Skeletal muscle tissue (tissue), 4 donors: ENCODE measurements around the gene NHP2. TPM values are rescaled to one million over a fixed set of nuclear protein-coding genes. Genes with fewer than 3 reads are reported as not detected.

Experiments used
- H3K27ac ChIP-seq: one replicate; pipeline ENCODE4 v1.7.0; 2013; ENCODE audit warnings: mild to moderate bottlenecking, low read depth, low read length, inconsistent platforms
- H3K27me3 ChIP-seq, 3 donors: one replicate each; pipeline ENCODE4 v1.7.0; 2013; ENCODE audit warnings: low read length in 3 of 3; ENCODE audit not compliant: control insufficient read depth in 3 of 3, insufficient read depth in 3 of 3
- H3K36me3 ChIP-seq, 3 donors: one replicate each; pipeline ENCODE4 v1.7.0; 2013; ENCODE audit warnings: low read length in 3 of 3; ENCODE audit not compliant: control insufficient read depth in 3 of 3, insufficient read depth in 3 of 3
- H3K4me1 ChIP-seq, 3 donors: one replicate each; pipeline ENCODE4 v1.7.0; 2013; ENCODE audit warnings: low read length in 3 of 3, mild to moderate bottlenecking in 3 of 3; ENCODE audit not compliant: control insufficient read depth in 3 of 3, insufficient read depth in 3 of 3
- H3K4me3 ChIP-seq, 3 donors: one replicate each; pipeline ENCODE4 v1.7.0; 2013; ENCODE audit warnings: low read length in 3 of 3
- H3K9ac ChIP-seq, 3 donors: one replicate each; pipeline ENCODE4 v1.7.0; 2013; ENCODE audit warnings: low read length in 3 of 3, mild to moderate bottlenecking in 3 of 3, moderate library complexity in 2 of 3, low read depth in 1 of 3
- H3K9me3 ChIP-seq, 3 donors: one replicate each; pipeline ENCODE4 v1.7.0; 2013; ENCODE audit warnings: low read length in 3 of 3; ENCODE audit not compliant: control insufficient read depth in 3 of 3
- total RNA-seq: library from RNA; depleted of rRNA; stranded (reverse); fragments of >200 nt; gene quantifications from one replicate; pipeline ENCODE4 v1.2.3, GENCODE V29; 2014
- donor health status: Osteomylitis.

The NHP2 gene
- total RNA-seq, 1 donor from 2014 or later = 77.8 TPM

GRCh38 chr5:178152491-178153444, 917 bp downstream of the NHP2 start:
- peak overlapping the region; percentile 79 for H3K27ac ChIP-seq
- peak overlapping the region; percentile 87 to 90 (median 89) for H3K4me3 ChIP-seq
- peak overlapping the region; percentile 82 to 84 (median 82) for H3K9ac ChIP-seq
- peaks cover 11 to 28% (median 25%) of the 10 kb centered on the region in 3 donors for H3K4me1 ChIP-seq
- no peaks in the 10 kb centered on the region for H3K9me3 ChIP-seq
- no peaks in the 10 kb centered on the region for H3K27me3 ChIP-seq
- peaks cover 32 to 40% (median 33%) of the 10 kb centered on the region in 3 donors for H3K36me3 ChIP-seq

- H3K4me3 ChIP-seq = no peak overlapping the region
- peaks cover 11 to 28% (median 25%) of the 10 kb centered on the region in 3 donors for H3K4me1 ChIP-seq
- peaks cover 48 to 56% (median 49%) of the 10 kb centered on the region in 3 donors for H3K36me3 ChIP-seq
- H3K27me3 ChIP-seq = no peaks in the 10 kb centered on the region
- no peak overlapping the region for H3K9ac ChIP-seq
- H3K27ac ChIP-seq = no peak overlapping the region
- H3K9me3 ChIP-seq = no peaks in the 10 kb centered on the region
These were observed 2.5 kb downstream of the NHP2 start for GRCh38 chr5:178150977-178151734.

DNA sequence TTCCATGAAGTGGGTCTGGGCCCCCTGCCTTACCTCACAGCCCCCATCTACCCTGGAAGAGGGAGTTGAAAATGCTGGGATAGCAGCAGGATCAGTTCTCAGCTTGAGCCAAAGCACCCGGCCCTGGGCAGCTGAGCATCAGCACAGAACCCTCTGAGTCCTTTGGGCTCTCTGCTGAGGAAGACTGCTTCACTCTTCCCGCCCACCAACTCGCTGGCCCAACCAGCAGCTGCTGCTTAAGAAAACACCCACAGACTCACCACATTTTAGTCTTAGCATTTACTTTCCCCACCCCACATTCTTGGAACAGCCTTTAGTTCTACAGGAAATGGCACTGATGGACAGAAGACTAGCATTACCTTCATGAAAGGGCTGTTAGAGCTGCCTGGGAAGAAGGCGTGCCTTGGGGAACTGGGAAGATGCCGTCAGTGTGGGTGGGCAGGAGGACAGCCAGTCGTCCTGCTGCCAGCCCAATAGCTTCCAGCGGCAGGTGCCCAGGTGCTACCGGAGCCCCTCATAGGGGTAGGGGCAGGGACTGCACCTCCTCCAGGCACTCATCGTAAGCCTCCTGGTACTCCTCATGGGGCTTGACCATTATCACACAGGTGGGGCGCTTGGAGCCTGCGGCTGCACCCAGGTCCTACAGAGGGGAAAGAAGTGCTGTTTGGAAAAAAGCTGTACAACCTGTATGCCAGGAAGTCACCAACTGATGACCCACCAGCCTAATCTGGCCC, 4.3 kb downstream of the NHP2 start:
- Histone ChIP-seq H3K27me3 (no peaks in the 10 kb centered on the region), H3K36me3 (peaks cover 54 to 64% (median 55%) of the 10 kb centered on the region in 3 donors), H3K9ac (no peak overlapping the region), H3K27ac (no peak overlapping the region), H3K4me3 (no peak overlapping the region), H3K9me3 (no peaks in the 10 kb centered on the region), H3K4me1 (peaks cover 11 to 30% (median 26%) of the 10 kb centered on the region in 3 donors)

- Histone ChIP-seq H3K27me3 (no peaks in the 10 kb centered on the region), H3K36me3 (peaks cover 70 to 83% (median 71%) of the 10 kb centered on the region in 3 donors), H3K4me3 (no peak overlapping the region), H3K9ac (no peak overlapping the region), H3K27ac (no peak overlapping the region), H3K9me3 (no peaks in the 10 kb centered on the region), H3K4me1 (peaks cover 14 to 34% (median 29%) of the 10 kb centered on the region in 3 donors)
These were observed 6.3 kb downstream of the NHP2 start for GRCh38 chr5:178147406-178147805.

DNA sequence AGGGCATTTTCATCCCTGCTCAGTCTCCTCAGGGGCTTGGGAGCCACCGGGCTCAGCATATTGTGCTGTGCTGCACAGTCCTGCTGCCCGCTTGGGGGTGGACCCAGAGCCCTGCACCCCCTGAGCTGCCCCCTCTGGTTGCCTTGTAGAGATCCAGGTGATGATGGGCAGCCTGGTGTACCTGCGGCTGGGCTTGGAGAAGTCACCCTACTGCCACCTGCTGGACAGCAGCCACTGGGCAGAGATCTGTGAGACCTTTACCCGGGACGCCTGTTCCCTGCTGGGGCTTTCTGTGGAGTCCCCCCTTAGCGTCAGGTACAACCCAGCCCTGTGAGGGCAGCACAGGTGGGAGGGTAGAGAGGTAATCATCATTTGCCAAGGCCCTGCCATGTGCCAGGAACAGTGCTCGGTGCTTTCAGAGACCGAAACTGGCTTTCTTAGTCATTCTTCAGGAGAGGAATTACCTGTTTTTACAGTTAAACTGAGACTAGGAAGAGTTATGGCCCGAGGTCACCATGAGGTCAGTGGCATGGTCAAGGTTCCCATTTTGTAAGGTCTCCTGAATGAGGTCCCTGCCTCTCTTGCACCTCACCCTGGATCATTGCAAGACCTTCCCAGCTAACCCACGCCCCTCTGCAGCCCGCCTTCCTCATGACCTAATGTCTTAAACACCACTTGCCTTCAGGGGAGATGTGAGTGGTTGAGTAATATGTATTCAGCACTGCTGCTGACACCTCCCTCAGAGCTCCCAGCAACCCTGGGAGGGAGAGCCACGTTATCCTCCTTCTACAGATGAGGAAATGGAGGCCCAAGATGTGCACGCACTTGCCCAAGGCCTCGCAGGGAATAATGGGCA, 7.5 kb downstream of the NHP2 start:
- Histone ChIP-seq H3K27ac (no peak overlapping the region), H3K27me3 (no peaks in the 10 kb centered on the region), H3K9me3 (no peaks in the 10 kb centered on the region), H3K36me3 (peaks cover 69 to 81% (median 70%) of the 10 kb centered on the region in 3 donors), H3K9ac (no peak overlapping the region), H3K4me3 (no peak overlapping the region), H3K4me1 (peaks cover 9 to 22% (median 18%) of the 10 kb centered on the region in 3 donors)

DNA sequence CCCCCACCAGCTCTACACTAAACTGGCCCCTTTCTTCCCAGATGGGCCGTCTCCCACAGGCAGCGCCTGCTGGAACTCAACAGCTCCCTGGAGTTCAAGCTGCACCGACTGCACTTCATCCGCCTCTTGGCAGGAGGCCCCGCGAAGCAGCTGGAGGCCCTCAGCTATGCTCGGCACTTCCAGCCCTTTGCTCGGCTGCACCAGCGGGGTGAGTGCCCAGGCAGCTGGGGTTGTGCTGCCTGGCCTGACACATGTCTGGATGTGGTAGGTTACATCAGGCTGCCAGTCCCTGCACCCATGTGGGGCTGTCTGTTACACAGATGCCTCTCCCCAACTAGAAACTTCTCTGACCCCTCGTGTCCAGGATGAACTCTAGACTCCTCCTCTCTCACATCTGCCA, 9.8 kb downstream of the NHP2 start:
- Histone ChIP-seq H3K4me1 (peaks cover 9 to 16% (median 16%) of the 10 kb centered on the region in 3 donors), H3K9ac (peak overlapping the region in 2 of 3 donors; percentile 16 to 59), H3K9me3 (no peaks in the 10 kb centered on the region), H3K36me3 (peaks cover 53 to 59% (median 57%) of the 10 kb centered on the region in 3 donors), H3K27me3 (no peaks in the 10 kb centered on the region), H3K4me3 (no peak overlapping the region), H3K27ac (peak overlapping the region; percentile 61)

DNA sequence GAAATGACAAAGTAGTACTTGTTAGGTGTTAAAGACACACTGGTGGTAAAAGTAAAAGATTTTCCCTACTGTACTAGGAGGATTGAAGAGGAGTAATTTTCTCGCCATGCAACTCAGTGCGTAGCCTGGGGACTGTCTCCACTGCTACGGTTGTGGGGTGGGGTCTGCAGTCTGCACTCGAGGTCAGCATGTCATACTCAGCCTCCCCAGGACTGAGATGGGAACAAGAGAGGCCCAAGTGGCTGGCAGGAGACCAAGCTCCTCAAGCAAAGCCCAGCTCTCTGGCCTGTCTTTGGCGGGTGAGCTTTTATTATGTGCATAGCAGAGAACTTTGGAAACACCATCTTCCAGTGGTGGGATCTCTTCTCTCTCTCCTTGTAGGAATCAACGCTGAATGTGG, 10.4 kb downstream of the NHP2 start:
- Histone ChIP-seq H3K27ac (peak overlapping the region; percentile 61), H3K9me3 (no peaks in the 10 kb centered on the region), H3K4me1 (peaks cover 9 to 16% (median 16%) of the 10 kb centered on the region in 3 donors), H3K4me3 (no peak overlapping the region), H3K36me3 (peaks cover 47 to 52% (median 50%) of the 10 kb centered on the region in 3 donors), H3K9ac (peak overlapping the region in 1 of 3 donors; percentile 59), H3K27me3 (no peaks in the 10 kb centered on the region)

GRCh38 chr5:178142642-178143041, 11.0 kb downstream of the NHP2 start:
- Histone ChIP-seq H3K4me1 (peaks cover 9 to 16% (median 16%) of the 10 kb centered on the region in 3 donors), H3K4me3 (no peak overlapping the region)

DNA sequence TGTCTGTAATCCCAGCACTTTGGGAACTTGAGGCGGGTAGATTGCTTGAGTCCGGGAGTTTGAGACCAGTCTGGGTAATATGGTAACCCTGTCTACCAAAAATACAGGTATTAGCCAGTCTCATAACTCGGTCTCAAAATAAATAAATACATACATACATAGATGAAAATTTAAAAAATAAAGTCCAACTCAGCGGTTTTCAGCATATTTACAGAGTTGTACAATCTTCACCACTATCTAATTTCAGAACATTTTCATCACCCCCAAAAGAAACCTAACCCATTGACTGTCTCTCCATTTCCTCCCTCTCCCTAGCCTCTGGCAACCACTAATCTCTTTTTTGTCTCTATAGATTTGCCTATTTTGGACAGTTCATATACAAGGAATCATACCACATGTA, 12.1 kb downstream of the NHP2 start:
- peaks cover 9 to 16% (median 16%) of the 10 kb centered on the region in 3 donors for H3K4me1 ChIP-seq
- peaks cover 38 to 40% (median 38%) of the 10 kb centered on the region in 3 donors for H3K36me3 ChIP-seq
- H3K27ac ChIP-seq = no peak overlapping the region
- H3K27me3 ChIP-seq = no peaks in the 10 kb centered on the region
- no peaks in the 10 kb centered on the region for H3K9me3 ChIP-seq
- H3K4me3 ChIP-seq = no peak overlapping the region
- no peak overlapping the region for H3K9ac ChIP-seq

More at GRCh38 chr5:178142642-178143041, 11.0 kb downstream of the NHP2 start:
- Histone ChIP-seq H3K27ac (no peak overlapping the region), H3K36me3 (peaks cover 45 to 49% (median 46%) of the 10 kb centered on the region in 3 donors), H3K9ac (no peak overlapping the region), H3K9me3 (no peaks in the 10 kb centered on the region), H3K27me3 (no peaks in the 10 kb centered on the region)
